Measurements from ENCODE around the gene DIO3. TPM values are rescaled to one million over a fixed set of nuclear protein-coding genes. Genes with fewer than 3 reads are reported as not detected.

The DIO3 gene
- total RNA-seq, 2 experiments from 2014 or later, result not detected

DNA sequence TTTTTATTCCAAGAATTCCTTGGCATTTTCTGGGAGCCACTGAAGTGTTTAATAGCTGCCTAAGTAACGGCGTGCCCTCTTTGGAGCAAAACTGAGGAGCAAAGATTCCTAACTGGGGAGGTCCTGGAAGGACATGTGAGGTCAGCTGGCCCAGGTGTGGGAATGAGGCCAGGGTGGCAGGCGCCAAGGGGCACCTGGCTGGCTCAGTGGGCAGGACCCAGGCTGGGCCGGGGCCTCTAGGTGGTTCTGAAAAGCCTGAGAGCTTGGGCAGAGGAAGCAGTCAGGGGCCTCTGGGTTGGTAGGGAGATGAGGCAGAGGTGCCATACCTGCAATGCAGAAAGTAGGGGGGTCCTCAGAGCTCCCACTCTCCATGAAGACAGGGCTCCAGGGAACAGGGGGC, 27.1 kb upstream of the DIO3 start:
- POLR2A ChIA-PET, result no interaction called here
- H3K4me1 Mint-ChIP-seq (ENCODE audit: low read depth), result peaks cover 20% of the 10 kb centered on the region
- no peak overlapping the region for H3K4me3 Mint-ChIP-seq
- peaks cover 23% of the 10 kb centered on the region for H3K4me1 ChIP-seq (ENCODE audit: insufficient read depth, low read length)
- H3K36me3 Mint-ChIP-seq (ENCODE audit: low read depth), result no peaks in the 10 kb centered on the region
- H3K27me3 Mint-ChIP-seq, result peaks cover 9% of the 10 kb centered on the region
- intact Hi-C loops (cut with DNase I, micrococcal nuclease), result no loop called here
- no peaks in the 10 kb centered on the region for H3K27me3 ChIP-seq (ENCODE audit: control insufficient read depth in 1 of 2, insufficient read depth in 2 of 2, low read length in 2 of 2)
- no peak overlapping the region for H3K27ac Mint-ChIP-seq
- H3K9me3 Mint-ChIP-seq, result no peaks in the 10 kb centered on the region
- TF ChIP-seq, protein P1, sequence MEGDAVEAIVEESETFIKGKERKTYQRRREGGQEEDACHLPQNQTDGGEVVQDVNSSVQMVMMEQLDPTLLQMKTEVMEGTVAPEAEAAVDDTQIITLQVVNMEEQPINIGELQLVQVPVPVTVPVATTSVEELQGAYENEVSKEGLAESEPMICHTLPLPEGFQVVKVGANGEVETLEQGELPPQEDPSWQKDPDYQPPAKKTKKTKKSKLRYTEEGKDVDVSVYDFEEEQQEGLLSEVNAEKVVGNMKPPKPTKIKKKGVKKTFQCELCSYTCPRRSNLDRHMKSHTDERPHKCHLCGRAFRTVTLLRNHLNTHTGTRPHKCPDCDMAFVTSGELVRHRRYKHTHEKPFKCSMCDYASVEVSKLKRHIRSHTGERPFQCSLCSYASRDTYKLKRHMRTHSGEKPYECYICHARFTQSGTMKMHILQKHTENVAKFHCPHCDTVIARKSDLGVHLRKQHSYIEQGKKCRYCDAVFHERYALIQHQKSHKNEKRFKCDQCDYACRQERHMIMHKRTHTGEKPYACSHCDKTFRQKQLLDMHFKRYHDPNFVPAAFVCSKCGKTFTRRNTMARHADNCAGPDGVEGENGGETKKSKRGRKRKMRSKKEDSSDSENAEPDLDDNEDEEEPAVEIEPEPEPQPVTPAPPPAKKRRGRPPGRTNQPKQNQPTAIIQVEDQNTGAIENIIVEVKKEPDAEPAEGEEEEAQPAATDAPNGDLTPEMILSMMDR (IDR thresholded peaks at IDR 0.05), result no peak
- H3K9me3 ChIP-seq (ENCODE audit: control insufficient read depth in 1 of 2, insufficient read depth in 1 of 2, low read length in 2 of 2), result peaks cover 0 to 8% of the 10 kb centered on the region in 2 experiments
- no peak overlapping the region for H3K27ac ChIP-seq (ENCODE audit: low read depth in 1 of 2, low read length in 2 of 2)
- CTCF ChIA-PET, result no interaction called here
- no peak for ATAC-seq (ENCODE audit: poor library complexity)
- no peak overlapping the region for H3K4me3 ChIP-seq (ENCODE audit: low read length)
- H3K36me3 ChIP-seq (ENCODE audit: insufficient read depth, low read length), result no peaks in the 10 kb centered on the region
- DNase-seq, result no peak

DNA sequence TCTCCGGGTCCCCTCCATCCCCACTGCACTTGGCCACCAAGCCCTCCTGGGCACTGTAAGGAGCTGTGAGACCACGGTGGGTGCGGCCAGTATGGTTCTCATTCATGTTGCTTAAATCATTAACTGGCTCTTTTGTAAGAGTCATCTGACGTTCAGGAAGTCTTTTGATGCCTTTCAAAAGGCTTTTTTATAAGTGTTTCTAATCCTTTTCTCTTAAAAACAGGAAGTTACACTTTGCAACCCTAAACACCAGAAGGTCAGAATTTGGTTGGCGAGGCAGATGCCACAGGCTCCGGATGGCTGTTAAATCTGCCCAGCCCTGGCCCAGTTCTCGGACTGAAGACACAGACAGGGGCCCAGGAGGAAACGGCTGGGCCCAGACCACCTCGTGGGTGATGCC, 26.1 kb upstream of the DIO3 start:
- H3K9me3 Mint-ChIP-seq, result no peaks in the 10 kb centered on the region

DNA sequence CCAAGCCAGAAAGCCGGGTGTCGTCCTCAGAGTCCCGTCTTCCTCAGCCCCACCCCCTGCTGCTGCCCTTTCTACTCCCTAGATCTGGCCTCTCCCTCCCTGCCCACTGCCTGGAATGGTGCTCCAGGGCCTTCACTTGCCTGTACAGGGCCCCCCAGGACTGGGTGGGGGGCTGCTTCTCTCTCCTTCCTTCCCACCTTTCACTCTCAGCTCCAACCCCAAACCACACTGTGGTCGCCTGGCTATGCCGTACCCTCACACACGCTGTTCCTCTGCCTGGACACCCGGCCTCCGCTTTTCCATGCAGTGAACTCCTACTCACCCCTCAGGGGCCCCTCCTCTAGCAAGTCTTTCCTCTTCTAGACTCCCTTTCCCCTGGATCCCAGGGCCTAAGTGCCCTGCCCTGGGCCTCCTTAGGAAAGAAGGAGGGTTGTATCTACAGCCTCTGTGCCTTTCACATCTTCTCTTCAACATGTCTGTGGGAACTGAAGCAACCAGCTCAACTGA, 25.5 kb upstream of the DIO3 start:
- H3K27ac Mint-ChIP-seq, result no peak overlapping the region
- ATAC-seq (ENCODE audit: poor library complexity) (no peak), DNase-seq (no peak)
- H3K27me3 ChIP-seq (ENCODE audit: control insufficient read depth in 1 of 2, insufficient read depth in 2 of 2, low read length in 2 of 2), result no peaks in the 10 kb centered on the region
- H3K36me3 ChIP-seq (ENCODE audit: insufficient read depth, low read length), result no peaks in the 10 kb centered on the region
- H3K4me1 ChIP-seq (ENCODE audit: insufficient read depth, low read length), result peaks cover 19% of the 10 kb centered on the region
- H3K9me3 Mint-ChIP-seq, result no peaks in the 10 kb centered on the region
- H3K36me3 Mint-ChIP-seq (ENCODE audit: low read depth), result no peaks in the 10 kb centered on the region
- TF ChIP-seq, protein P1 (IDR thresholded peaks at IDR 0.05), result no peak
- POLR2A ChIA-PET, result no interaction called here
- H3K27me3 Mint-ChIP-seq, result peaks cover 9% of the 10 kb centered on the region
- H3K4me3 Mint-ChIP-seq, result no peak overlapping the region
- CTCF ChIA-PET, result no interaction called here
- intact Hi-C loops (cut with DNase I, micrococcal nuclease), result no loop called here
- peaks cover 12% of the 10 kb centered on the region for H3K4me1 Mint-ChIP-seq (ENCODE audit: low read depth)
- peaks cover 0 to 8% of the 10 kb centered on the region in 2 experiments for H3K9me3 ChIP-seq (ENCODE audit: control insufficient read depth in 1 of 2, insufficient read depth in 1 of 2, low read length in 2 of 2)
- no peak overlapping the region for H3K4me3 ChIP-seq (ENCODE audit: low read length)
- no peak overlapping the region for H3K27ac ChIP-seq (ENCODE audit: low read depth in 1 of 2, low read length in 2 of 2)

More for the DNA sequence above, 26.1 kb upstream of the DIO3 start:
- peaks cover 0 to 8% of the 10 kb centered on the region in 2 experiments for H3K9me3 ChIP-seq (ENCODE audit: control insufficient read depth in 1 of 2, insufficient read depth in 1 of 2, low read length in 2 of 2)
- H3K27ac Mint-ChIP-seq, result no peak overlapping the region
- peaks cover 19% of the 10 kb centered on the region for H3K4me1 ChIP-seq (ENCODE audit: insufficient read depth, low read length)
- no peak overlapping the region for H3K4me3 Mint-ChIP-seq
- DNase-seq (peak in 3 of 14 experiments; percentile 9 to 38 (median 16)), ATAC-seq (ENCODE audit: poor library complexity) (no peak)
- intact Hi-C loops (cut with DNase I, micrococcal nuclease), result no loop called here
- no peak overlapping the region for H3K27ac ChIP-seq (ENCODE audit: low read depth in 1 of 2, low read length in 2 of 2)
- peaks cover 9% of the 10 kb centered on the region for H3K27me3 Mint-ChIP-seq
- H3K36me3 ChIP-seq (ENCODE audit: insufficient read depth, low read length), result no peaks in the 10 kb centered on the region
- no peak overlapping the region for H3K4me3 ChIP-seq (ENCODE audit: low read length)
- H3K36me3 Mint-ChIP-seq (ENCODE audit: low read depth), result no peaks in the 10 kb centered on the region
- POLR2A ChIA-PET, result no interaction called here
- H3K27me3 ChIP-seq (ENCODE audit: control insufficient read depth in 1 of 2, insufficient read depth in 2 of 2, low read length in 2 of 2), result no peaks in the 10 kb centered on the region
- TF ChIP-seq, protein P1 (IDR thresholded peaks at IDR 0.05), result no peak
- CTCF ChIA-PET, result no interaction called here
- peaks cover 13% of the 10 kb centered on the region for H3K4me1 Mint-ChIP-seq (ENCODE audit: low read depth)

Measured in CD4-positive, alpha-beta T cell (primary cell).